ENCODE results near the gene UNC13D.

Gene UNC13D

DNA sequence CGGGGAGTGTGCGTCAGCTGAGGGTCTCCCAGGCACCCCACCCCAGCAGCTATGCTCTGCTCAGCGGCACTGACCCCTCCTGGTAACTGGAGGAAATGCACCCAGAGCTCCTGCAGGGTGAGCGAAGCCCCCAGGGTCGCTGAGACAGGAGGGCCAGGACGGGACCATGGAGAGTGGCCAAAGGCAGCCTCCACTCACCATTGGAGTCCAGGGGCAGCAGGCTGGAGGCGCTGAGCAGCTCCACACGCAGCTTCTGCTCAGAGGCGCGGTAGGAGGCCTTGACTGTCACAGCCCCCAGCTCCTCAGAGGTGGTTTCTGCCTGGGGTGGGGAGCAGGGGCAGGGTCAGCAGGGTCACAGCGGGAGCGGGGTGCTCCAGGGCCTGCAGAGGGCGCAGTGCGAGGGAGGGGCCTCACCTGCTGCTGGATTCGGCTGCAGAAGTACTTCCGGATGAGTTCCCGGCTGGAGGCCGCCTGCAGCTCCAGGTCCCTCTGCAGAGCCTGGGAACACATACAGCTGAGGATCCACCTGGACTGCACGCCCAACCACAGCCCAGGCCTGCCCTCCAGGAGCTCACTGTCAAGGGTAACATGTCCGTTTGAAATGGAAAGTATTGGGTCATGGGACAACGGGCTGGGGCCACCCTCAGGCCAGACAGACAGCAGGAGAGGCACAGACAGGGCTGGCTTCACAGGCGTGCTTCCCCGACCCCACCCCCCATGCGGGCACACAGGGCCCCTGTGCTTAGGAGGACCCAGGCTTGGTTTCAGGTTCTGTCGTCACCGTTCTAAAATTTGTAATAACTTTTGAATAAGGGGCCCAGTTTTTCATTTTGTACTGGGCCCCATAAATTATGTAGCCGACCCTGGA is 13.8 kb downstream of the UNC13D start:
- peak; percentile 85 for DNase-seq
- Histone ChIP-seq H3K4me1 (ENCODE audit: control insufficient read depth, low read depth, low read length) (peaks cover 8% of the 10 kb centered on the region), H3K4me2 (ENCODE audit: low read length) (no peak overlapping the region), H3K18ac (ENCODE audit: low read length) (no peak overlapping the region), H2BK15ac (replicated peaks; ENCODE audit: low read depth) (no peak overlapping the region), H3K4me3 (ENCODE audit: low read length) (no peak overlapping the region), H3K36me3 (ENCODE audit: control insufficient read depth, insufficient read depth, low read length) (no peaks in the 10 kb centered on the region), H3K27me3 (ENCODE audit: insufficient read depth, low read length, poor library complexity) (no peaks in the 10 kb centered on the region), H3K23ac (ENCODE audit: low read length) (no peak overlapping the region), H4K8ac (ENCODE audit: low read depth, low read length) (no peak overlapping the region), H3K56ac (ENCODE audit: low read length) (peak overlapping the region; percentile 79), H3K9ac (ENCODE audit: low read length) (peak overlapping the region; percentile 46), H3K79me1 (ENCODE audit: low read length) (no peaks in the 10 kb centered on the region), H2BK5ac (ENCODE audit: low read length) (peak overlapping the region; percentile 63), H3K27ac (ENCODE audit: low read depth, low read length) (no peak overlapping the region), H3K4ac (ENCODE audit: low read depth, low read length) (no peak overlapping the region), H2BK120ac (ENCODE audit: low read depth, low read length) (no peak overlapping the region), H3K79me2 (ENCODE audit: control insufficient read depth, insufficient read depth, low read length) (no peaks in the 10 kb centered on the region), H4K5ac (ENCODE audit: low read length) (no peak overlapping the region), H2AK5ac (ENCODE audit: low read length) (no peak overlapping the region)
- WGBS (ENCODE audit: extremely low coverage, insufficient coverage, low lambda C conversion rate): no CpG with 5 or more reads among the region's 27 CpGs

DNA sequence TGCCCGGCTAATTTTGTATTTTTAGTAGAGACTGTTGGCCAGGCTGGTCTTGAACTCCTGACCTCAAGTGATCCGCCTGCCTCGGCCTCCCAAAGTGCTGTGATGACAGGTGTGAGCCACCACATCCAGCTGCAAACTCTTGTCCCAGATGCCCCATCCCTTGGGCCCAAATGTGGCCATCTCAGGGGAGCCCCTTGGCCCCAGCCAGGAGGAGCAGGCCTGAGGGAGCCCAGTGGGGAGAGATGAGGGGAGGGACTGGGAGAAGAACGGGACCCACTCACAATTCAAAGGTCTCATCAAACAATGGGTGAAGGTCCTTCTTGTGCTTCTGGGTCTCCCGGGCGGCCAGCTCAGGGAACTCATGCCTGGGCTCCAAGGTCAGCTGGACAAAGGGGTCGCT is 14.5 kb downstream of the UNC13D start:
- peaks cover 8% of the 10 kb centered on the region for H3K4me1 ChIP-seq (ENCODE audit: control insufficient read depth, low read depth, low read length)
- H3K27me3 ChIP-seq (ENCODE audit: insufficient read depth, low read length, poor library complexity): no peaks in the 10 kb centered on the region
- H3K79me2 ChIP-seq (ENCODE audit: control insufficient read depth, insufficient read depth, low read length): no peaks in the 10 kb centered on the region
- H3K4me3 ChIP-seq (ENCODE audit: low read length): no peak overlapping the region
- H3K36me3 ChIP-seq (ENCODE audit: control insufficient read depth, insufficient read depth, low read length): no peaks in the 10 kb centered on the region
- H2AK5ac ChIP-seq (ENCODE audit: low read length): no peak overlapping the region
- no peak overlapping the region for H3K27ac ChIP-seq (ENCODE audit: low read depth, low read length)
- WGBS (ENCODE audit: extremely low coverage, insufficient coverage, low lambda C conversion rate): no CpG with 5 or more reads among the region's 7 CpGs
- H2BK5ac ChIP-seq (ENCODE audit: low read length): no peak overlapping the region
- no peak overlapping the region for H4K8ac ChIP-seq (ENCODE audit: low read depth, low read length)
- no peak overlapping the region for H3K4me2 ChIP-seq (ENCODE audit: low read length)
- H3K4ac ChIP-seq (ENCODE audit: low read depth, low read length): no peak overlapping the region
- DNase-seq: no peak
- H3K23ac ChIP-seq (ENCODE audit: low read length): no peak overlapping the region
- H3K56ac ChIP-seq (ENCODE audit: low read length): no peak overlapping the region
- no peak overlapping the region for H3K18ac ChIP-seq (ENCODE audit: low read length)
- H3K9ac ChIP-seq (ENCODE audit: low read length): no peak overlapping the region
- H2BK120ac ChIP-seq (ENCODE audit: low read depth, low read length): no peak overlapping the region
- H3K79me1 ChIP-seq (ENCODE audit: low read length): no peaks in the 10 kb centered on the region
- no peak overlapping the region for H2BK15ac ChIP-seq (replicated peaks; ENCODE audit: low read depth)
- H4K5ac ChIP-seq (ENCODE audit: low read length): no peak overlapping the region

DNA sequence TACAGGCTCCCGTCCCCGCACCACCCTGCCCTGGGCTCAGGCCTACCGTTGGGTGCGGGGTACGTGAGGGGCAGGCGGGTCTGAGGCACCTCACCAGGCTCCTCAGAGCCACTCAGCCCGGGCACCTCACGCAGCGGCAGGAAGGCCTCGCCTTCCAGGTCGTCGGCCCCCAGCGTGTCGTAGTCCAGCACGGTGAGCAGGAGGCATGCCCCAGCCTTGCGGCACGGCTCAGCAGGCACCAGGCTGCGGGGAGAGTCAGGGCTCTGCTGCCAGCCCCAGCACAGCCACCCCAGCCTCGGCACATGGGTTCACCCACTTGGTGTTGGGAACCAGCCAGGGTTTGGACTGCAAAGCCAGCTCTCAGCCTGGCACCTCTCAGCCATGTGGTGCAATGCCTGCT is 15.5 kb downstream of the UNC13D start:
- H3K36me3 ChIP-seq (ENCODE audit: control insufficient read depth, insufficient read depth, low read length): no peaks in the 10 kb centered on the region
- peaks cover 8% of the 10 kb centered on the region for H3K4me1 ChIP-seq (ENCODE audit: control insufficient read depth, low read depth, low read length)
- H2BK15ac ChIP-seq (replicated peaks; ENCODE audit: low read depth): no peak overlapping the region
- no peak overlapping the region for H2BK5ac ChIP-seq (ENCODE audit: low read length)
- H3K4ac ChIP-seq (ENCODE audit: low read depth, low read length): no peak overlapping the region
- H3K56ac ChIP-seq (ENCODE audit: low read length): peak overlapping the region; percentile 89
- H3K4me2 ChIP-seq (ENCODE audit: low read length): no peak overlapping the region
- no peak overlapping the region for H3K27ac ChIP-seq (ENCODE audit: low read depth, low read length)
- H2BK120ac ChIP-seq (ENCODE audit: low read depth, low read length): no peak overlapping the region
- H2AK5ac ChIP-seq (ENCODE audit: low read length): no peak overlapping the region
- no peaks in the 10 kb centered on the region for H3K27me3 ChIP-seq (ENCODE audit: insufficient read depth, low read length, poor library complexity)
- H3K79me2 ChIP-seq (ENCODE audit: control insufficient read depth, insufficient read depth, low read length): no peaks in the 10 kb centered on the region
- no peak overlapping the region for H3K9ac ChIP-seq (ENCODE audit: low read length)
- no peak for DNase-seq
- no peak overlapping the region for H3K4me3 ChIP-seq (ENCODE audit: low read length)
- H3K23ac ChIP-seq (ENCODE audit: low read length): no peak overlapping the region
- H3K79me1 ChIP-seq (ENCODE audit: low read length): no peaks in the 10 kb centered on the region
- H3K18ac ChIP-seq (ENCODE audit: low read length): no peak overlapping the region
- no peak overlapping the region for H4K5ac ChIP-seq (ENCODE audit: low read length)
- H4K8ac ChIP-seq (ENCODE audit: low read depth, low read length): no peak overlapping the region
- no CpG with 5 or more reads among the region's 19 CpGs for WGBS (ENCODE audit: extremely low coverage, insufficient coverage, low lambda C conversion rate)

DNA sequence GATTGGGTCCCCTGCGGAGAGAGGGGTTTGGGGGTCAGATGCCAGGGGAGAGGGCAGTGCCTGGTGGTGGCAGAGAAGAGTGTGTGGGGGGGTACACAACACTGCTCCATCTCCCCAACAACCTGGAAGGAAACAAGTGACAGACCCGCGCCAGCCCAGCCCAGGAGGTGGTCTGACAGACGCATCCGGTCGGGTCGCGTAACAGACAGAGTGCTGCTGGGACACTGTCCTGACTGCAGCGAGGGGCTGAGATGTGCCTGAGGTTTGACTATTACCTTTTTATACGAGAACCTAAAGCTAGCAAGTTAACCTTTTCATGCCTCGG is 16.2 kb downstream of the UNC13D start:
- Histone ChIP-seq H3K4ac (ENCODE audit: low read depth, low read length) (no peak overlapping the region), H3K4me1 (ENCODE audit: control insufficient read depth, low read depth, low read length) (peaks cover 8% of the 10 kb centered on the region), H3K4me3 (ENCODE audit: low read length) (no peak overlapping the region), H2BK120ac (ENCODE audit: low read depth, low read length) (no peak overlapping the region), H3K23ac (ENCODE audit: low read length) (peak overlapping the region; percentile 91), H3K79me2 (ENCODE audit: control insufficient read depth, insufficient read depth, low read length) (no peaks in the 10 kb centered on the region), H4K5ac (ENCODE audit: low read length) (peak overlapping the region; percentile 49), H3K79me1 (ENCODE audit: low read length) (no peaks in the 10 kb centered on the region), H2BK5ac (ENCODE audit: low read length) (peak overlapping the region; percentile 51), H2BK15ac (replicated peaks; ENCODE audit: low read depth) (no peak overlapping the region), H3K27ac (ENCODE audit: low read depth, low read length) (no peak overlapping the region), H3K36me3 (ENCODE audit: control insufficient read depth, insufficient read depth, low read length) (no peaks in the 10 kb centered on the region), H3K9ac (ENCODE audit: low read length) (peak overlapping the region; percentile 71), H4K8ac (ENCODE audit: low read depth, low read length) (no peak overlapping the region), H3K56ac (ENCODE audit: low read length) (peak overlapping the region; percentile 89), H3K18ac (ENCODE audit: low read length) (peak overlapping the region; percentile 7), H2AK5ac (ENCODE audit: low read length) (peak overlapping the region; percentile 62), H3K4me2 (ENCODE audit: low read length) (peak overlapping the region; percentile 76), H3K27me3 (ENCODE audit: insufficient read depth, low read length, poor library complexity) (no peaks in the 10 kb centered on the region)
- WGBS (ENCODE audit: extremely low coverage, insufficient coverage, low lambda C conversion rate): no CpG with 5 or more reads among the region's 11 CpGs
- peak; percentile 71 for DNase-seq

DNA sequence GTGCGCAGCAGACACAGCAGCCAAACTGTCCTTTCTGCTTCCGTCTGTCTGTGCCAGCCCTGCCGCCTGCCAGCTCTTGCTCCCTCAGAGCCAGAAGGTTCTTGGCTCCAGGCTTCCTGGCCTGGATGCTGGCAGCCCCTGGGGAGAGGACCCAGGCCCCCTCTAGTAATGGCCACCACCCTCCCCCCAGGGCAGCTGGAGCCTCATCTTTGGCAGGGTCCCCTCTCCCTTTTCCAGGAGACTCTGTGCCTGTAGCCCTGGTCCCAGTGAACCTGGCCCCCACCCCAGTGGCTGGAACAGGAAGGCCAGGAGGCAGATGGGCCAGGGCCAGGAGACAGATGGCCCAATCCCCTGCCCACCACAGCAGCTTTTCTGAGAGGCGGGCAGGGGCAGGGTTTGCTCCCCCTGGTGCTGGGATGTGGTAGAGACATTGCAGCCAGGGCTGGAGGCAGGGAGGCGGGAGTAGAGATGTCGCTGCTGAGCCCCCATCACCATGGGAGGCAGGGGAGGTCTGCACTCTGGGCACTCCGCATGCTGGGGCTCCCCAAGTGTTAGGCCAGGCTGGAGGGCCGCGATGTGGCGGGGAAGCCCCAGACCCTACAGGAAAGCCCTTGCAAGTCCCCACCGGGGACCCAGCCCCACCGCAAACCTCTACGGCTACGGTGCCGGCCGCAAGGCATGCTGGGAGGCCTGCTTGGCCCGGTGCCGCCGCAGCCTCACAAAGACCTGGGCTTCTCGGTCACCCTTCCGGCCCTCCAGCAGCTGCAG is 16.7 kb downstream of the UNC13D start:
- no peak overlapping the region for H2BK15ac ChIP-seq (replicated peaks; ENCODE audit: low read depth)
- H4K5ac ChIP-seq (ENCODE audit: low read length): peak overlapping the region; percentile 49
- H2BK5ac ChIP-seq (ENCODE audit: low read length): no peak overlapping the region
- peak overlapping the region; percentile 71 for H3K9ac ChIP-seq (ENCODE audit: low read length)
- H3K27me3 ChIP-seq (ENCODE audit: insufficient read depth, low read length, poor library complexity): no peaks in the 10 kb centered on the region
- no peaks in the 10 kb centered on the region for H3K36me3 ChIP-seq (ENCODE audit: control insufficient read depth, insufficient read depth, low read length)
- H3K23ac ChIP-seq (ENCODE audit: low read length): peak overlapping the region; percentile 91
- DNase-seq: peak; percentile 92
- no peak overlapping the region for H3K4me3 ChIP-seq (ENCODE audit: low read length)
- H3K27ac ChIP-seq (ENCODE audit: low read depth, low read length): no peak overlapping the region
- no peak overlapping the region for H4K8ac ChIP-seq (ENCODE audit: low read depth, low read length)
- no CpG with 5 or more reads among the region's 21 CpGs for whole genome bisulfite sequencing (ENCODE audit: extremely low coverage, insufficient coverage, low lambda C conversion rate)
- H3K79me2 ChIP-seq (ENCODE audit: control insufficient read depth, insufficient read depth, low read length): no peaks in the 10 kb centered on the region
- H3K79me1 ChIP-seq (ENCODE audit: low read length): no peaks in the 10 kb centered on the region
- H2AK5ac ChIP-seq (ENCODE audit: low read length): no peak overlapping the region
- no peak overlapping the region for H3K4ac ChIP-seq (ENCODE audit: low read depth, low read length)
- H3K4me2 ChIP-seq (ENCODE audit: low read length): peak overlapping the region; percentile 76
- peak overlapping the region; percentile 7 for H3K18ac ChIP-seq (ENCODE audit: low read length)
- peaks cover 7% of the 10 kb centered on the region for H3K4me1 ChIP-seq (ENCODE audit: control insufficient read depth, low read depth, low read length)
- peak overlapping the region; percentile 89 for H3K56ac ChIP-seq (ENCODE audit: low read length)
- H2BK120ac ChIP-seq (ENCODE audit: low read depth, low read length): no peak overlapping the region

Measured in mesendoderm (in vitro differentiated cells).